Stimulated activated CD4-positive, alpha-beta T cell treated with anti-CD3 and anti-CD28 coated beads, Interleukin-4, amount 100 ng/mL, for 1 hour (primary cell): ENCODE results near the gene HBM.
"Not testable (repeated sequence)": the region's sequence is repeated elsewhere in the genome, so short reads cannot be mapped to it uniquely, and the experiment has no call there.

Experiments used
- DNase-seq: peaks from one replicate; pipeline ENCODE4 v3.0.0-alpha.2; 2020

Gene HBM

DNA sequence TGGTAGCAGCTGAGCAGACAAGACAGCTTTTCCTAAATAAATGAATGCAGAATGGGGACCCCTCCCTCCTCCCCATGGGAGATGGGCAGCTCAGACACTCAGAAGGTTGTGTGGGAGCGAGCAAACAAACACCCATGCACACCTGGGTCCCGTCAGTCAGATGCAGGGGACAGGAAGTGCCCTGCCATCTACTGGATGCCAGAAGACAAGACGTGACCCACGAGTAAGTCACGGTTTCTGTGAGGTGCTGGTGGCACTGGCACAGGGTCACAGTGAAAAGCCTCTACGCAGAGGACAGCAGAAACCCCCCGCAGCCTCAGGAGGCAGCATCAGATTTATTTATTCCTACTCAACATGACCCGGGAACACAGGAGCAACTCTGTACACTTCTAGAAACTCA is 22.9 kb downstream of the HBM start:
- peak; percentile 18 for DNase-seq

DNA sequence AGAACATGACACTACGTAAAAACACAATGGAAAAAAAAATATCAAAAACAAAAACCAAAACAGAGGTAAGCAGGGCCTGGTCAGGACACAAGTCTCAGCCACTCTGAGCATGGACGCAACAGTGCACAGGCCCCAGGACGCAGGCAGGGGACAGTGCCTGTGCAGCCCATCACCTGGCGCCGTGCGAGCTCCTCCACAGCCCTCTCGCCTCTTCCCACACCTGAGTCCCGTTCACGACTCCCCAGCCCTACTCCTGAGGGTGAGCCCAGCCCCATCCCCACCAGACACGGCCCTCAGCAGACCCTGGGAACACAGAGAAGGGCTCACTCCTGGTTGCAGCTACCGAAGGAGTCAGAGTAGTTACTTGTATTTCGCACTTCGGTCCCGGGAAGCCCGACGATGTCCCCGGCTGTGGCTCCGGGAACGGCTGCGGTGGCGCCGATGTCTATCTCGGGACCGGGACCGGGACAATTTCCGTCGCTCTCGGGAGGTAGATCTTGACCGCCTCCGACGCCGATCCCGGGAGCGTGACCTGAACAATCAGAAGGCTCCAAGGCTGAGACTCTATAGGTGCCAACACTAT is 23.9 kb downstream of the HBM start:
- no peak for DNase-seq

- no peak for DNase-seq
Observed at GRCh38 chr16:191831-192230, 26.1 kb downstream of the HBM start.

DNA sequence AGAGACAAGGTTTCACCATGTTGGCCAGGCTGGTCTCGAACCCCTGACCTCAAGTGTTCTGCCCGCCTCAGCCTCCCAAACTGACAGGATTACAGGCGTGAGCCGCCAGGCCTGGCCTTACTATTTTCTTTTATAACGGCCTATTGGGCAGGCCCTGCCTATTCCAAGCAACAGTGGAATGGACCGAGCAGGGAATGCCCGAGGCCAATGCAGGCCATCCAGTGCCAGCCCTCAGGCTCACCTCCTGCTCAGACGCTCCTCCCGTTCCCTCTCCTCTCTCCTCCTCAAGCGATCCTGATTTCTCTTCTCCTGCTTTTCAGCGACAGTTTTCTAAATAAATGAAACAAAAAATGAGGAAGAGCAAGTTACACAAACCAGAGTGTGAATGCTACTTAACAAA is 26.9 kb downstream of the HBM start:
- no peak for DNase-seq

GRCh38 chr16:193441-193840 is 27.7 kb downstream of the HBM start:
- DNase-seq: no peak

GRCh38 chr16:194516-194915 is 28.7 kb downstream of the HBM start:
- no peak for DNase-seq

DNA sequence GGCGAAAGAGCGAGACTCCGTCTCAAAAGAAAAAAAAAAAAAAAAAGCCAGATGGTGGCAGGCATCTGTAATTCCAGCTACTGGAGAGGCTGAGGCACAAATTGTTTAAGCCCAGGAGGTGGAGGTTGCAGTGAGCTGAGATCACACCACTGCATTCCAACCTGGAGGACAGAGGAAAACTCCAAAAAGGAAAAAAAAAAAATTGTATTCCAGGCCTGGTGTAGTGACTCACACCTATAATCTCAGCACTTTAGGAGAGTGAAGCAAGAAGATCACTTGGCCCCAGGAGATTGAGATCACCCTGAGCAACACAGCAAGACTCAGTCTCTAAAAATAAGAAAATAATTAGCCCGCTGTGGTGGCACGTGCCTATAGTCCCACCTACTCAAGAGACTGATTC is 34.6 kb downstream of the HBM start:
- no peak for DNase-seq

- no peak for DNase-seq
Observed at GRCh38 chr16:203246-203645, 37.5 kb downstream of the HBM start.

DNA sequence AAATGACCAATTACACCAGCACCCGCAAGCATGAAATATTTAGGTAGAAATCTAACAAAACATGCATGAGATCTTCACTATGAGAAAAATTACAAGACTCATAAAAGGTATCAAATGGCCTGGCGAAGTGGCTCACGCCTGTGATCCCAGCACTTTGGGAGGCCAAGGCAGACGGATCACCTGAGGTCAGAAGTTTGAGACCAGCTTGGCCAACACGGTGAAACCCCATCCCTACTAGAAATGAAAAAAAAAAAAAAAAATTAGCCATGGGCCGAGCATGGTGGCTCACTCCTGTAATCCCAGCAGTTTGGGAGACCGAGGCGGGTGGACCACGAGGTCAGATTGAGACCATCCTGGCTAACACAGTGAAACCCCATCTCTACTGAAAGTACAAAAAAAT is 38.3 kb downstream of the HBM start:
- not testable (repeated sequence) for DNase-seq

DNA sequence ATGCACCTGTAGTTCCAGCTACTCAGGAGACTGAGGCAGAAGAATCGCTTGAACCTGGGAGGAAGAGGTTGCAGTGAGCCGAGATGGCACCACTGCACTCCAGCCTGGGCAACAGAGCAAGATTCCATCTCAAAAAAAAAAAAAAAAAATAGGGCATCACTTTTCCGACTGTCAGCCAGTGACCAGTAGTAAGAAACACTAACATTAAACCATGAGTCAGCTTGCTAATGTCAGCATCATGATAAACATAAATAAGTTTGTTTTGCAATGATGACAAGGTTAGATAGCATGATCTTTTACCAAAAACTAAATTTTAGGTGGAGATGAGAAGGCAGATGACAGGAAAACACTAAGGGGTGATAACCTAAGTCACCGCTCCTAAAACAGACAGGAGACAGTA is 43.6 kb downstream of the HBM start:
- DNase-seq: not testable (repeated sequence)

DNA sequence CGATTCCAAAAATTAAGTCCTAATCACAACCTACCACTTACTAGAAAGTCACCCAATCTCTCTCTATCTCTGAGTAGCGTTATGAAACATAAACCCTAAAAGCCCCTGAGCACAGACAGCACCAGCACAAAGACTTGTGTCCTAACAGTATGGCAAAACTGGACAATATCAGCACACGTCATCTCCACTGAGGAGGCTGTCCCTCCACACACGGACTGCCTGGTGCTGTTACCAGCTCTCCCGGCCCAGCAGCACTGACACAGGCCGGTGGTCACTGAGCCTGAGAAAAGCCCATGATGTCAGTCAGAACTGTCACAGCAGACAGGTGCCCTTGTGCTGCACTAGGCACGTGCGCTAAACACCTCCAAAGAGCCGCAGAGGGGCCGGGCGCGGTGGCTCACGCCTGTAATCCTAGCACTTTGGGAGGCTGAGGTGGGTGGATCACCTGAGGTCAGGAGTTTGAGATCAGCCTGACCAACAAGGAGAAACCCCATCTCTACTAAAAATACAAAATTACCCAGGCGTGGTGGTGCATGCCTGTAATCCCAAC is 45.9 kb downstream of the HBM start:
- not testable (repeated sequence) for DNase-seq

DNA sequence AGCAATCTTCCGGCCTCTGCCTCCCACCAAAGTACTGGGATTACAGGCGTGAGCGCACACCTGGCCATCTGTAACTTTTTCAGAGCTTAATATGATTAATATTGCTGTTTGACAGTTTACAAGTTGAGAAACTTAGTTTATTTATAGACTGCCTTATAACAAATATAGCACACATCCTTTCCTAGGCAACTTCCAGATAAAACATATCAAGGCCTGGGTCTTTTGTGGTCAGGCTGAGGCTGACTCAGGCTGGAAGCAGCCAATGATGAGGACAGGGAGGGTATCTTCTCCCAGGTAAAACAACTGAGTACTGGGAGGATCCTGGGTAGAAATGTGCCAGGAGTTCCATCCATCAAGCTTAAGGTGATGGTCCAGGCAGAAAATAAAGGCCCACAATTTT is 47.2 kb downstream of the HBM start:
- no peak for DNase-seq
